NCI-H2227 treated with DMSO at 0.1 percent for 48 hours (cell line): ENCODE results near the gene OSBPL5.

Experiments
- DNase-seq: peaks from one replicate; lab custom pipeline; 2025; lab: John Stamatoyannopoulos, UW

OSBPL5 gene

DNA sequence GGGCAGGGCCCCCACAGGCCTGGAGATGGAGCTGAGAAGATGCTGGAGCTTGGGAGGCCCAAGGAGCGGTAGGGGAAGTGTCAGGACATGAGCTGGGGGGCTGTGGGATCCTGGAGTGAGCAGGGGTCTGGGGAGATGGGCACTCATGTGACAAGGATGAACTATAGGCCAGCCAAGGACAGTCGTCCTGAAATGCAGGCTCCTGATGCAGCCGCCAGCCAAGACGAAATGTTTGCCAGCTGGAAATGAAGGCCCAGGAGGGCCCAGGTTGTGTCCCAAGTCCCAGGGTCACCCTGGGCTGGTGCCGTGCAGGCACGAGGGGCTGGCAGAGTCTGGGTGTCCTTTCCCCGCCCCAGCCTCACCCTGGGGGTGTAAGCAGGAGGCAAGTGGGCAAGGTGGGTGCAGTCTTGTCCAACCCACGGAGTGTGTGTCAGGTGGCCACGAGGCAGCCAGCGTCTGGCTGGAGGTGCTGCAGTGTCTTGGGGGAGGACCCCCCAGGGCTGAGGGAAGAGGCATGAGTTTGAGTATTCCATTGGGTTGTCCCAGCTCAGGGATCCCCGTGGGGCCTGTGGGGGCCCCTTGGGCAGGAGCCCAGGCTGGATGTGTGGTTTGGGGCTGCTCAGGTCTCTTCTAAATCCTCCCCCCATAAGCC lies 32.1 kb upstream of the OSBPL5 start:
- no peak for DNase-seq

DNA sequence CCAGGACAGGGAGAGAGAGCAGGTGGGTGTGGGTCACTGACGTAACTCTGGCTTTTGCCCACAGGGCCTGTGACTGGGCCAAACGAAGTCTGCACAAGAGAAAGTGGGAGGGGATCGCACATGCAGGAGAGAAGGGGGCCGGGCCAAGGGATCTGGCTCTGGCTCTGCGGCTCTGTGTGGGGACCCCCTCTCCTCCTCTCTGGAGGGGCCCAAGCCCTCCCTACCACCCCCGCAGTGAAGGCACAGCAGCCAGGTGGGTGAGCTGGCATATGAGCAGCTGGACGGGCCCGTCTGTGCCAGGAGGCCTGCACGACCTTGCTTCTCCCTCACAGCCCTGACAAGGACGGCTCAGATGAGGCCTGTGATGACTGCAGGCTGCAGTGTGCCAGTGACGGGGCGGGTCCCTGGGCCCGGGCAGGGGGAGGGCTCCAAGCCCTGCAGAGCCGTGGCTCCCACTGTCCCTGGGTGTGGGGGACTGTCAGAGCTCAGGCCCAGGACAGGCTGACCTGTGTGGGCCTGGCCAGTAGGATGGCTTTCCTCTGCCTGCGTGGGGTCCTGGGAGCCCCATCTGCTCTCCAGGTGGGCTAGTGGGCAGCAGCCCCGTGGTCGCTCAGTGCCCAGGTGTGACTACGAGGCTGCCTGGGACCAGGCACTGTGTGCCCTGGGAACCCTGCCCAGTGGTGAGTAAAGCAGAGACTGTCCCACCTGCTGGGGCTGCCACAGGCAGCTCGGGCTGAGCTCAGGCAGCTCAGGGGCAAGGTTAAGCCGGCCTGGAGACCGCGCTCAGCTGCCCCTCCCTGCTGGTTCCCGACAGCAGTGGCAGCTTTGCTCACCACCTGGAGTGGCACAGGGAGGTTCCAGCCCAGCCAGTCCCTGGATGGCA lies 31.3 kb upstream of the OSBPL5 start:
- DNase-seq: no peak

- no peak for DNase-seq
Observed at GRCh38 chr11:3195251-3196160, 30.4 kb upstream of the OSBPL5 start.

DNA sequence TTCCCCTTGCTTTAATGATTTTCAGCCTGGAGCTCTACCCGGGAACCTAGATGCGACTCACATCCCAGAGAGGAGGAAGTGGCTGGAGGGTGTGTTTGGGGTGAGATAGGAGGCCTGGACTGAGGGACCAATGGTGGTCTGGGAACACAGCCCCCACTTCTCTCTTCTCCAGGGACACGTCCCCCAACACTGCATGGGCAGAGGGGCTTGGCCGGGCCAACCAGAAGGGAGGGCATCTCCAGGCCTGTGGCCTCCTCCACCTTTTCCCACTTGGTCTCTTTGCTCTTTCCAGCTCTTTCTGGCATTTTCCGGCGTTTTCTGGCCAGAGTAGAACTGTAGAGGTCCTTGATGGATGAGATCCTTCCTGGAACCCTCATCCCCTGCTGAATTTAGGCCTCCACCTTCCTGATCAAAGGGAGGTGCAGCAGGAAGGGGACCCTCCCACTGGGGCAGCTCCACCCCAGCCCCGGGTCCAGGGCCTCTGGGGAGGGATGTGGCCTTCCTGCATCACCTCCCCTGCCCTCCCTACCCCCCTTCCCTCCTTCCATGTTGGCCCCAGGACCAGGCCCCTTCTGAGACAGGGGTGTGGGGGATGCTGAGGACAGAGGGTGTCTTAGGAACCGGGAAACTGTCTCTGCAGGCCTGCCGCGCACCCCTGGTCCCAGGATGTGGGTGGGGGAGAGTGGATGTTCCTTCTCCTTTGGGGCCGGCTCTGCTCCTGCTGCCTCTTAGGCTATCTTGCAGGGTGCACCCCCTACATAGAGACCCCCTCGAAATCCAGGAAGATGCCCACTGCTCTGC lies 29.1 kb upstream of the OSBPL5 start:
- no peak for DNase-seq

GRCh38 chr11:3193373-3194015 lies 28.4 kb upstream of the OSBPL5 start:
- no peak for DNase-seq

GRCh38 chr11:3192511-3193372 lies 27.6 kb upstream of the OSBPL5 start:
- DNase-seq: no peak

GRCh38 chr11:3191586-3192324 lies 26.6 kb upstream of the OSBPL5 start:
- DNase-seq: no peak

- DNase-seq: no peak
Observed at GRCh38 chr11:3190600-3190999, 25.5 kb upstream of the OSBPL5 start.

- no peak for DNase-seq
Observed at GRCh38 chr11:3189886-3190583, 24.9 kb upstream of the OSBPL5 start.

DNA sequence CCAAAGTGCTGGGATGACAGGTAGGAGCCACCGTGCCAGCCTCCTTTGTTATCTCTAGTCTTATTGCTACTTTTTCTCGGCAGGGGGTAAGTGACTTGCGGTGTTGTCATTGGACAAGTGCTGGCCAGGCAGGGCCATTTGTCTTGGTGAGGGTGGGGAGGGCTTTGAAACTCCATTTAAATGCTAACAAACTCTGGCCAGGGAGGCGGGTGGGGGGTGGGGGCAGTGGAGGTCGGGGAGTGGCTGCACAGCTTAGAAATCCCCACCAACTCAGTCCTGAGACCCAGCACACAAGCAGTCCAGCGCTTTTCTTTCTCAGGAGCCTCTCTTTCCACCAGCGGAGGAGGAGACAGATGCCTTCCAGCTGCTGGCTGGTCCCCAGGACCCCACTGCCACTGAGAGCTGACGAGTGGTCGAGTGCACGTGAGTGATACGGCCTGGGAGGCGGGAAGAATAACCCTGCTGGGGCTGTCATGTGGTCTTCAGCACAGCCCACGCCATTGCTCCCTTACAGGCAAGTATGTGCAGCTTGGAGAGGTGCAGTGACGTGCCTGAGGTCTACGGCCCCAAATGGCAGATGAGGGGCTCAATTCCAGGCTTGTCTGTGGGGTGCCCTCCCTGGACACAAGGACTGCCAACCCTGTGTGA lies 24.2 kb upstream of the OSBPL5 start:
- no peak for DNase-seq

GRCh38 chr11:3188496-3189195 lies 23.5 kb upstream of the OSBPL5 start:
- no peak for DNase-seq

DNA sequence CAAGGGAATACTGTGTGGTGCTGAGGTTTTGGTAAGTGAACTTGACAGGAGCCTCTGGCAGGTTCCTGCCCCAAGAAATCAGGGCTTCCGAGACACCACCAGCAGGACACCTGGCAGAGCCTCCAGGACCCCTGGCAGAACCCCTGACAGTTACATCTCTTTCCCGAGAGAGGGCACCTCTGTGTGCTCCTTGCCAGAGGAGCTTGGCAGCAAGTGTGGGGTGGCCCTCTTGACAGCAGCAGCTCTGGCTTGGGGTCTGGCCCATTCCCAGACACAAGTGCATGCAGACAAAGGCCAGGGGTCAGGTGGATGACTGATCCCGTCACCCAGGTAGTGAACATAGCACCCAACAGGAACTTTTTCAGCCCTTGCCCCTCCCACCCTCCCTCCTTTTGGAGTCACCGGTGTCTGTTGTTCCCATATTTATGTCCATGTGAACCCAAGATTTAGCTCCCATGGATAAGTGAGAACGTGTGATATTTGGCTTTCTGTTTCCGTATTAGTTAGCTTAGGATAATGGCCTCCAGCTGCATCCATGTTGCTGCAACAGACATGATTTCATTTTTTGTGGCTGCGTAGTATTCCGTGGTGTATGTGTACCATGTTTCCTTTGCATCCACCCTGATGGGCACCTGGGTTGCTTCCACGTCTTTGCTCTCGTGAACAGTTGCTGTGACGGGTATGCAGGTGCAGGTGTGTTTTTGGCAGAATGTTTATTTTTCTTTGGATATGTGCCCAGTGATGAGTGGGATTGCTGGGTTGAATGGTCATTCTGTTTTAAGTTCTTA lies 21.2 kb upstream of the OSBPL5 start:
- no peak for DNase-seq

GRCh38 chr11:3184732-3185347 lies 19.7 kb upstream of the OSBPL5 start:
- no peak for DNase-seq

GRCh38 chr11:3183523-3183922 lies 18.4 kb upstream of the OSBPL5 start:
- DNase-seq: no peak

- DNase-seq: no peak
Observed at GRCh38 chr11:3182462-3182852, 17.3 kb upstream of the OSBPL5 start.

- no peak for DNase-seq
Observed at GRCh38 chr11:3181725-3182461, 16.8 kb upstream of the OSBPL5 start.
